Kidney (tissue), 14 donors: Measurements from ENCODE around the gene ECM2. TPM values are rescaled to one million over a fixed set of nuclear protein-coding genes. Genes with fewer than 3 reads are reported as not detected.

Experiments used
- DNase-seq, 5 donors: peaks; one replicate each; pipeline ENCODE4 v3.0.0-alpha.2; 2013 to 2020
- FAIRE-seq: peaks from 2 replicates; lab custom pipeline; 2012; peaks lifted over from hg19 to GRCh38; lab: Jason Lieb, UNC
- H3K27ac ChIP-seq, 2 donors: one replicate each; pipeline ENCODE4 v1.7.0; 2013; ENCODE audit warnings: low read depth in 2 of 2, low read length in 2 of 2, inconsistent platforms in 1 of 2
- H3K27me3 ChIP-seq: one replicate; pipeline ENCODE4 v1.7.1; 2013; ENCODE audit warnings: low read length, inconsistent platforms; ENCODE audit not compliant: control insufficient read depth, insufficient read depth
- H3K36me3 ChIP-seq, 3 donors: one replicate each; pipeline versions ENCODE4 v1.7.0 to v1.7.1; 2013; ENCODE audit warnings: low read length in 3 of 3, control low read depth in 1 of 3, inconsistent platforms in 1 of 3; ENCODE audit not compliant: insufficient read depth in 3 of 3, control insufficient read depth in 2 of 3
- H3K4me1 ChIP-seq, 3 donors: one replicate each; pipeline versions ENCODE4 v1.7.0 to v1.7.1; 2013; ENCODE audit warnings: low read length in 3 of 3, inconsistent platforms in 1 of 3, low read depth in 1 of 3; ENCODE audit not compliant: control insufficient read depth in 2 of 3, insufficient read depth in 2 of 3
- H3K4me3 ChIP-seq, 3 donors: one replicate each; pipeline versions ENCODE4 v1.7.0 to v1.8.1; 2013; ENCODE audit warnings: low read length in 3 of 3, control low read depth in 1 of 3, inconsistent platforms in 1 of 3
- H3K9ac ChIP-seq, 3 donors: one replicate each; pipeline versions ENCODE4 v1.7.0 to v1.7.1; 2013; ENCODE audit warnings: low read length in 3 of 3, control low read depth in 1 of 3, inconsistent platforms in 1 of 3
- H3K9me3 ChIP-seq, 3 donors: one replicate each; pipeline versions ENCODE4 v1.7.0 to v1.7.1; 2013; ENCODE audit warnings: low read length in 3 of 3, control low read depth in 1 of 3, inconsistent platforms in 1 of 3; ENCODE audit not compliant: control insufficient read depth in 2 of 3, insufficient read depth in 1 of 3
- intact Hi-C: fragments of 100-400 bp; cut with DNase I; formaldehyde crosslinking; loops from one replicate; pipeline ENCODE4 v1.11.1; 2022
- polyA plus RNA-seq: library from polyadenylated mRNA; stranded (reverse); fragments of 350-450 nt; fragmentation: Illumina TruSeq; extraction: RNeasy Lipid Tissue Mini Kit (QIAGEN cat#74804); gene quantifications from one replicate; pipeline ENCODE4 v1.2.3, GENCODE V29; 2014; ENCODE audit warnings: low read depth, low replicate concordance; ENCODE audit not compliant: insufficient read depth
- total RNA-seq: library from RNA; stranded (reverse); fragmentation: NEBNext Ultra II Directional; extraction: Animal tissue kit (Norgen Biotek cat#: 25700); gene quantifications from one replicate; pipeline ENCODE4 v1.2.1, GENCODE V29; 2021
- TF ChIP-seq, protein P1 (sequence below): IDR thresholded peaks from 3 replicates; pipeline ENCODE4 v1.5.1; 2012; ENCODE audit warnings: mild to moderate bottlenecking, moderate library complexity, borderline replicate concordance; ENCODE audit not compliant: insufficient read depth; ENCODE audit errors: extremely low read depth
- donor health status: control.
- donor health status: control.
- donor health status: control.
- donor health status: control.
- donor health status: control.
- donor health status: DM: yes; HTN: yes; CAD: no.
- donor health status: Normal renal cell carcinoma (clear cell type).

Gene ECM2
- total and polyA plus RNA-seq, 2 donors from 2014 or later: 5.5 to 7.6 TPM

DNA sequence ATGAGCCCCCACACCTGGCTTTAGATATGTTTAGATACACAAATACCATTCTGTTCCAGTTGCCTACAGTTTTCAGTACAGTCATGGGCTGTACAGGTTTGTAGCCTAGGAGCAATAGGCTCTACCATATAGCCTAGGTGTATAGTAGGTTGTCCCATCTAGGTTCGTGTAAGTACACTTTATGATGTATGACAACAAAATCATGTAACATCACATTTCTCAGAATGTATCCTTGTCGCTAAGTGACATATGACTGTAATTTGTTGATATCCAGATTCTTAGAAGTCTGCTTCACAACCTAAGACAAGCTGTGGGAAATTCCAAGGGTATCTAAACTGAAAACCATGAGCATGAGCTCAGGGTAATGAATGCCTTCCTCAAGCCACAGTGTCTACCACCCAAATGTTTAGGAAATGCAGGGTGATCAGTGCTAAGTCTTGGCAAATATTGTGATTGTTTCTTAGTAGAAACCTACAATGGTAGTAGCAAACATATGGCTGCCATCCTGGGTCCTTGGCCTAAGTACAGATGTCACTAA lies 8.4 kb downstream of the ECM2 start:
- TF ChIP-seq, protein P1, sequence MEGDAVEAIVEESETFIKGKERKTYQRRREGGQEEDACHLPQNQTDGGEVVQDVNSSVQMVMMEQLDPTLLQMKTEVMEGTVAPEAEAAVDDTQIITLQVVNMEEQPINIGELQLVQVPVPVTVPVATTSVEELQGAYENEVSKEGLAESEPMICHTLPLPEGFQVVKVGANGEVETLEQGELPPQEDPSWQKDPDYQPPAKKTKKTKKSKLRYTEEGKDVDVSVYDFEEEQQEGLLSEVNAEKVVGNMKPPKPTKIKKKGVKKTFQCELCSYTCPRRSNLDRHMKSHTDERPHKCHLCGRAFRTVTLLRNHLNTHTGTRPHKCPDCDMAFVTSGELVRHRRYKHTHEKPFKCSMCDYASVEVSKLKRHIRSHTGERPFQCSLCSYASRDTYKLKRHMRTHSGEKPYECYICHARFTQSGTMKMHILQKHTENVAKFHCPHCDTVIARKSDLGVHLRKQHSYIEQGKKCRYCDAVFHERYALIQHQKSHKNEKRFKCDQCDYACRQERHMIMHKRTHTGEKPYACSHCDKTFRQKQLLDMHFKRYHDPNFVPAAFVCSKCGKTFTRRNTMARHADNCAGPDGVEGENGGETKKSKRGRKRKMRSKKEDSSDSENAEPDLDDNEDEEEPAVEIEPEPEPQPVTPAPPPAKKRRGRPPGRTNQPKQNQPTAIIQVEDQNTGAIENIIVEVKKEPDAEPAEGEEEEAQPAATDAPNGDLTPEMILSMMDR: no peak
- intact Hi-C loops: no loop called here
- Histone ChIP-seq H3K4me1 (peaks cover 0 to 3% (median 0%) of the 10 kb centered on the region in 3 donors), H3K4me3 (no peak overlapping the region), H3K36me3 (no peaks in the 10 kb centered on the region), H3K27me3 (no peaks in the 10 kb centered on the region), H3K27ac (no peak overlapping the region), H3K9me3 (peaks cover 0 to 6% (median 0%) of the 10 kb centered on the region in 3 donors), H3K9ac (no peak overlapping the region)
- no peak for FAIRE-seq
- DNase-seq: no peak

DNA sequence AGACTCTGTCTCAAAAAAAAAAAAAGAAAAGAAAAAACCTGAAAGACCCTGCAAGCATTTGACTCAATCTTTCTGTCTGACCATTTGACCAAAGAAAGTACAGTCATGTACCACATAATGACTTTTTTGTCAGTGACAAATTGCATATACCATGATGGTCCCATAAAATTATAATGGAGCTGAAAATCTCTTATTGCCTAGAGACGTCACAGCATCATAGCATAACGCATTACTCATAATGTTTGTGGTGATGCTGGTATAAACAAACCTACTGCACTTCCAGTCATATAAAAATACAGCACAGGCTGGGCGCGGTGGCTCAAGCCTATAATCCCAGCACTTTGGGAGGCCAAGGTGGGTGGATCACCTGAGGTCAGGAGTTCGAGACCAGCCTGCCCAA lies 10.5 kb downstream of the ECM2 start:
- H3K9me3 ChIP-seq: no peaks in the 10 kb centered on the region
- FAIRE-seq (no peak), DNase-seq (no peak)
- H3K9ac ChIP-seq: no peak overlapping the region
- H3K27me3 ChIP-seq: no peaks in the 10 kb centered on the region
- H3K4me1 ChIP-seq: peaks cover 0 to 3% (median 0%) of the 10 kb centered on the region in 3 donors
- TF ChIP-seq, protein P1: no peak
- intact Hi-C loops: no loop called here
- H3K4me3 ChIP-seq: no peak overlapping the region
- no peak overlapping the region for H3K27ac ChIP-seq
- no peaks in the 10 kb centered on the region for H3K36me3 ChIP-seq

DNA sequence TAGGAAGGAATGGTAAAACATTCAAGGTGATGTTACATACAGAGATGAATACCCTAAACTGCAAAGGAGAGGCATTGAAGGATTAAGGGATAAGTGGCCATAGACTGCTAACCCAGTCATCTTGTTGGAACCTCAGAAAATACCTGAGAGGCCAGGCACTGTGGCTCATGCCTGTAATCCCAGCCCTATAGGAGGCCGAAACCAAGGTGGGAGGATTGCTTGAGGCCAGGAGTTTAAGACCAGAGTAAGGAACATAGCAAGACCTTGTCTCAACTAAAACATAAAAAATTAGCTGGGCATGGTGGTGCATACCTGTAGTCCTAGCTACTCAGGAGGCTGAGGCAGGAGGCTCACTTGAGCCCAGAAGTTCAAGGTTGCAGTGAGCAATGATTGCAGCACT lies 10.9 kb downstream of the ECM2 start:
- no peaks in the 10 kb centered on the region for H3K27me3 ChIP-seq
- DNase-seq (no peak), FAIRE-seq (no peak)
- intact Hi-C loops: no loop called here
- H3K27ac ChIP-seq: no peak overlapping the region
- no peak overlapping the region for H3K9ac ChIP-seq
- peaks cover 0 to 3% (median 0%) of the 10 kb centered on the region in 3 donors for H3K4me1 ChIP-seq
- H3K36me3 ChIP-seq: no peaks in the 10 kb centered on the region
- H3K9me3 ChIP-seq: no peaks in the 10 kb centered on the region
- TF ChIP-seq, protein P1: no peak
- no peak overlapping the region for H3K4me3 ChIP-seq
